ENCODE measurements around the gene SLK.

GRCh38 chr10:103942866-103943265, 24.1 kb upstream of the SLK start:
- TF ChIP-seq POLR2AphosphoS5 (IDR thresholded peaks at IDR 0.05) = no peak
- no peak for TF ChIP-seq CTCF (IDR thresholded peaks at IDR 0.05)
- TF ChIP-seq POLR2A (IDR thresholded peaks at IDR 0.05) = no peak

Measured in upper lobe of left lung (tissue), 4 donors.